H1 (cell line): ENCODE data around the gene FBXO45. TPM values are rescaled to one million over a fixed set of nuclear protein-coding genes. Genes with fewer than 3 reads are reported as not detected.

Experiments
- BACH1 ChIP-seq: IDR thresholded peaks from 2 replicates; pipeline ENCODE4 v1.6.1; 2012; ENCODE audit warnings: low read length, improper control_type of control experiment
- CBX8 ChIP-seq: fragments of 300-800, 300-1000 bp; sonication (generic); IDR thresholded peaks from 2 replicates; pipeline ENCODE4 v1.7.1; 2016; ENCODE audit warnings: low read depth, low read length, borderline replicate concordance
- KDM1A ChIP-seq: fragments of 200-600, 300-600 bp; sonication (generic); IDR thresholded peaks from 2 replicates; pipeline ENCODE4 v1.7.1; 2016; ENCODE audit warnings: mild to moderate bottlenecking, low read length, borderline replicate concordance
- POLR2A ChIP-seq, 2 experiments: IDR thresholded peaks; 1 replicate in 1 of 2; 2 replicates in 1 of 2; pipeline ENCODE4 v1.6.1; 2011; ENCODE audit warnings: low read depth in 2 of 2, low read length in 2 of 2, mild to moderate bottlenecking in 2 of 2; ENCODE audit errors: control extremely low read depth in 1 of 2
- RXRA ChIP-seq: IDR thresholded peaks from 2 replicates; pipeline ENCODE4 v1.6.1; 2011; ENCODE audit warnings: low read depth, mild to moderate bottlenecking, low read length, moderate library complexity; ENCODE audit not compliant: insufficient read depth
- TAF7 ChIP-seq: optimal IDR thresholded peaks from 2 replicates; pipeline ENCODE3; 2011; ENCODE audit warnings: low read depth, mild to moderate bottlenecking, inconsistent platforms, low read length, moderate library complexity, borderline replicate concordance
- YY1 ChIP-seq: IDR thresholded peaks from 2 replicates; pipeline ENCODE4 v1.6.1; 2011; ENCODE audit warnings: low read depth, mild to moderate bottlenecking, low read length
- polyA plus RNA-seq, 7 experiments: library from polyadenylated mRNA; depleted of rRNA in 3 of 7; stranded (reverse) in 5 of 7; unstranded in 2 of 7; fragments of >200 nt in 5 of 7; fragments of 200-250 nt in 2 of 7; gene quantifications; 1 replicate in 5 of 7; 2 replicates in 1 of 7; 4 replicates in 1 of 7; pipeline versions ENCODE4 v1.2.1 to v1.2.3, GENCODE V29; 2011 to 2013; ENCODE audit warnings: missing spikeins in 2 of 7, mixed read lengths in 2 of 7
- total RNA-seq: library from RNA; stranded (reverse); fragmentation: NEBNext Ultra II Directional; extraction: Animal tissue kit (Norgen Biotek cat#: 25700); gene quantifications from 2 replicates; pipeline ENCODE4 v1.2.1, GENCODE V29; 2021
- TF ChIP-seq, protein P1 (sequence below): fragments of 300-600 bp; sonication (generic); IDR thresholded peaks from 2 replicates; pipeline ENCODE4 v1.7.1; 2012; ENCODE audit warnings: low read length, moderate library complexity, mild to moderate bottlenecking, inconsistent platforms; ENCODE audit not compliant: insufficient replicate concordance
- TF ChIP-seq, protein P2 (sequence below): IDR thresholded peaks from 2 replicates; pipeline ENCODE4 v1.6.1; 2011; ENCODE audit warnings: low read length, improper control_type of control experiment

Gene FBXO45
- total and polyA plus RNA-seq, 2 of the 8 experiments (the other 6 are each of a cell fraction or from before 2014, with no cell fraction given), result 5.2 to 19.4 TPM

DNA sequence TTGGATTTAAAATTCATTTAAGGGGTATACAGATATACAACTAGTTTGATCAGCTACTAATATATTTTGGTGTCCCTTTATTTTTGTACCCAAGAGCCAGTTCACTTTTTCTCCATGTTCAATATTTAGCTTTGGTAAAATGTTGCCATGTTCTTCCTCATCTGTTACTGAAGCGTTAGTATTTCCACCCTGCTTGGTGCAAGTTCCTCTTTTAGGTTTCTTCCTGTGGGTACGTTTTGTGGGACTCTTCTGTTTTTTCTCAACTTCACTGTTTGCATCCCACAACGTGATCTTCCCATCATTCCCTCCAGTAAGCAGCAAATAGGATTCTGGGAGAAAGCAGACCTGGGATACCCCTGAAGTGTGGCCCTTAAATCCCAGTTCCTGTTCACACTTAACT lies 14.3 kb upstream of the FBXO45 start (continued):
- TF ChIP-seq, protein P1, sequence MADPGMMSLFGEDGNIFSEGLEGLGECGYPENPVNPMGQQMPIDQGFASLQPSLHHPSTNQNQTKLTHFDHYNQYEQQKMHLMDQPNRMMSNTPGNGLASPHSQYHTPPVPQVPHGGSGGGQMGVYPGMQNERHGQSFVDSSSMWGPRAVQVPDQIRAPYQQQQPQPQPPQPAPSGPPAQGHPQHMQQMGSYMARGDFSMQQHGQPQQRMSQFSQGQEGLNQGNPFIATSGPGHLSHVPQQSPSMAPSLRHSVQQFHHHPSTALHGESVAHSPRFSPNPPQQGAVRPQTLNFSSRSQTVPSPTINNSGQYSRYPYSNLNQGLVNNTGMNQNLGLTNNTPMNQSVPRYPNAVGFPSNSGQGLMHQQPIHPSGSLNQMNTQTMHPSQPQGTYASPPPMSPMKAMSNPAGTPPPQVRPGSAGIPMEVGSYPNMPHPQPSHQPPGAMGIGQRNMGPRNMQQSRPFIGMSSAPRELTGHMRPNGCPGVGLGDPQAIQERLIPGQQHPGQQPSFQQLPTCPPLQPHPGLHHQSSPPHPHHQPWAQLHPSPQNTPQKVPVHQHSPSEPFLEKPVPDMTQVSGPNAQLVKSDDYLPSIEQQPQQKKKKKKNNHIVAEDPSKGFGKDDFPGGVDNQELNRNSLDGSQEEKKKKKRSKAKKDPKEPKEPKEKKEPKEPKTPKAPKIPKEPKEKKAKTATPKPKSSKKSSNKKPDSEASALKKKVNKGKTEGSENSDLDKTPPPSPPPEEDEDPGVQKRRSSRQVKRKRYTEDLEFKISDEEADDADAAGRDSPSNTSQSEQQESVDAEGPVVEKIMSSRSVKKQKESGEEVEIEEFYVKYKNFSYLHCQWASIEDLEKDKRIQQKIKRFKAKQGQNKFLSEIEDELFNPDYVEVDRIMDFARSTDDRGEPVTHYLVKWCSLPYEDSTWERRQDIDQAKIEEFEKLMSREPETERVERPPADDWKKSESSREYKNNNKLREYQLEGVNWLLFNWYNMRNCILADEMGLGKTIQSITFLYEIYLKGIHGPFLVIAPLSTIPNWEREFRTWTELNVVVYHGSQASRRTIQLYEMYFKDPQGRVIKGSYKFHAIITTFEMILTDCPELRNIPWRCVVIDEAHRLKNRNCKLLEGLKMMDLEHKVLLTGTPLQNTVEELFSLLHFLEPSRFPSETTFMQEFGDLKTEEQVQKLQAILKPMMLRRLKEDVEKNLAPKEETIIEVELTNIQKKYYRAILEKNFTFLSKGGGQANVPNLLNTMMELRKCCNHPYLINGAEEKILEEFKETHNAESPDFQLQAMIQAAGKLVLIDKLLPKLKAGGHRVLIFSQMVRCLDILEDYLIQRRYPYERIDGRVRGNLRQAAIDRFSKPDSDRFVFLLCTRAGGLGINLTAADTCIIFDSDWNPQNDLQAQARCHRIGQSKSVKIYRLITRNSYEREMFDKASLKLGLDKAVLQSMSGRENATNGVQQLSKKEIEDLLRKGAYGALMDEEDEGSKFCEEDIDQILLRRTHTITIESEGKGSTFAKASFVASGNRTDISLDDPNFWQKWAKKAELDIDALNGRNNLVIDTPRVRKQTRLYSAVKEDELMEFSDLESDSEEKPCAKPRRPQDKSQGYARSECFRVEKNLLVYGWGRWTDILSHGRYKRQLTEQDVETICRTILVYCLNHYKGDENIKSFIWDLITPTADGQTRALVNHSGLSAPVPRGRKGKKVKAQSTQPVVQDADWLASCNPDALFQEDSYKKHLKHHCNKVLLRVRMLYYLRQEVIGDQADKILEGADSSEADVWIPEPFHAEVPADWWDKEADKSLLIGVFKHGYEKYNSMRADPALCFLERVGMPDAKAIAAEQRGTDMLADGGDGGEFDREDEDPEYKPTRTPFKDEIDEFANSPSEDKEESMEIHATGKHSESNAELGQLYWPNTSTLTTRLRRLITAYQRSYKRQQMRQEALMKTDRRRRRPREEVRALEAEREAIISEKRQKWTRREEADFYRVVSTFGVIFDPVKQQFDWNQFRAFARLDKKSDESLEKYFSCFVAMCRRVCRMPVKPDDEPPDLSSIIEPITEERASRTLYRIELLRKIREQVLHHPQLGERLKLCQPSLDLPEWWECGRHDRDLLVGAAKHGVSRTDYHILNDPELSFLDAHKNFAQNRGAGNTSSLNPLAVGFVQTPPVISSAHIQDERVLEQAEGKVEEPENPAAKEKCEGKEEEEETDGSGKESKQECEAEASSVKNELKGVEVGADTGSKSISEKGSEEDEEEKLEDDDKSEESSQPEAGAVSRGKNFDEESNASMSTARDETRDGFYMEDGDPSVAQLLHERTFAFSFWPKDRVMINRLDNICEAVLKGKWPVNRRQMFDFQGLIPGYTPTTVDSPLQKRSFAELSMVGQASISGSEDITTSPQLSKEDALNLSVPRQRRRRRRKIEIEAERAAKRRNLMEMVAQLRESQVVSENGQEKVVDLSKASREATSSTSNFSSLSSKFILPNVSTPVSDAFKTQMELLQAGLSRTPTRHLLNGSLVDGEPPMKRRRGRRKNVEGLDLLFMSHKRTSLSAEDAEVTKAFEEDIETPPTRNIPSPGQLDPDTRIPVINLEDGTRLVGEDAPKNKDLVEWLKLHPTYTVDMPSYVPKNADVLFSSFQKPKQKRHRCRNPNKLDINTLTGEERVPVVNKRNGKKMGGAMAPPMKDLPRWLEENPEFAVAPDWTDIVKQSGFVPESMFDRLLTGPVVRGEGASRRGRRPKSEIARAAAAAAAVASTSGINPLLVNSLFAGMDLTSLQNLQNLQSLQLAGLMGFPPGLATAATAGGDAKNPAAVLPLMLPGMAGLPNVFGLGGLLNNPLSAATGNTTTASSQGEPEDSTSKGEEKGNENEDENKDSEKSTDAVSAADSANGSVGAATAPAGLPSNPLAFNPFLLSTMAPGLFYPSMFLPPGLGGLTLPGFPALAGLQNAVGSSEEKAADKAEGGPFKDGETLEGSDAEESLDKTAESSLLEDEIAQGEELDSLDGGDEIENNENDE, result no peak
- no peak for TF ChIP-seq POLR2A (IDR thresholded peaks at IDR 0.05; ENCODE audit: control extremely low read depth in 1 of 2, low read depth in 2 of 2, low read length in 2 of 2)
- no peak for TF ChIP-seq BACH1
- TF ChIP-seq CBX8, result no peak
- no peak for TF ChIP-seq YY1
- TF ChIP-seq, protein P2, sequence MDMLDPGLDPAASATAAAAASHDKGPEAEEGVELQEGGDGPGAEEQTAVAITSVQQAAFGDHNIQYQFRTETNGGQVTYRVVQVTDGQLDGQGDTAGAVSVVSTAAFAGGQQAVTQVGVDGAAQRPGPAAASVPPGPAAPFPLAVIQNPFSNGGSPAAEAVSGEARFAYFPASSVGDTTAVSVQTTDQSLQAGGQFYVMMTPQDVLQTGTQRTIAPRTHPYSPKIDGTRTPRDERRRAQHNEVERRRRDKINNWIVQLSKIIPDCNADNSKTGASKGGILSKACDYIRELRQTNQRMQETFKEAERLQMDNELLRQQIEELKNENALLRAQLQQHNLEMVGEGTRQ, result no peak
- TF ChIP-seq RXRA, result no peak
- TF ChIP-seq TAF7, result no peak
- no peak for TF ChIP-seq KDM1A
